Renal cortex interstitium (tissue), 11 donors: ENCODE data around the gene DHX35. TPM values are rescaled to one million over a fixed set of nuclear protein-coding genes. Genes with fewer than 3 reads are reported as not detected.
A peak's percentile ranks its signal among the peaks of the same experiment; 100 is the strongest.
"Not testable (repeated sequence)": the region's sequence is repeated elsewhere in the genome, so short reads cannot be mapped to it uniquely, and the experiment has no call there.

Source experiments
- DNase-seq, 11 donors: peaks; one replicate each; pipeline ENCODE4 v3.0.0-alpha.2; 2013; ENCODE audit warnings: low read depth in 9 of 11, low spot score in 4 of 11; ENCODE audit errors: extremely low read depth in 1 of 11
- polyA plus RNA-seq, 3 donors: library from polyadenylated mRNA; unstranded; fragments of 120-200 nt; gene quantifications; one replicate each; pipeline ENCODE4 v1.2.1, GENCODE V29; 2013; ENCODE audit not compliant: insufficient read length in 3 of 3

The DHX35 gene
- polyA plus RNA-seq, 3 donors = 15.8 to 17.2 (median 16.9) TPM

DNA sequence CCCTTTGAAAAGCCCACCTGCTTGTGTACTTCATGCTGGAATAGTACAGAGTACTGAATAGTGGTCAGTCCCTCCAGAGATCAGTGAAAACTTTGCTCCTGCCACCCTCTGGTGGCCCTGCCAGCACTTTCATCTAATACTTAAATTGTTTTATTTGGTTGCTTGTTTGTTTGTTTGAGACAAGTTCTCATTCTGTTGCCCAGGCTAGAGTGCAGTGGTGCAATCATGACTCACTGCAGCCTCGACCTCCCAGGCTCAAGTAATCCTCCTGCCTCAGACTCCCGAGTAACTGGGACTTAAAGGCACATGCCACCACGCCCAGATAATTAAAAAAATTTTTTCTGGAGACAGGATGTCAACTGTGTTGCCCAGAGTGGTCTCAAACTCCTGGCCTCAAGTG lies 26.9 kb upstream of the DHX35 start:
- no peak for DNase-seq

DNA sequence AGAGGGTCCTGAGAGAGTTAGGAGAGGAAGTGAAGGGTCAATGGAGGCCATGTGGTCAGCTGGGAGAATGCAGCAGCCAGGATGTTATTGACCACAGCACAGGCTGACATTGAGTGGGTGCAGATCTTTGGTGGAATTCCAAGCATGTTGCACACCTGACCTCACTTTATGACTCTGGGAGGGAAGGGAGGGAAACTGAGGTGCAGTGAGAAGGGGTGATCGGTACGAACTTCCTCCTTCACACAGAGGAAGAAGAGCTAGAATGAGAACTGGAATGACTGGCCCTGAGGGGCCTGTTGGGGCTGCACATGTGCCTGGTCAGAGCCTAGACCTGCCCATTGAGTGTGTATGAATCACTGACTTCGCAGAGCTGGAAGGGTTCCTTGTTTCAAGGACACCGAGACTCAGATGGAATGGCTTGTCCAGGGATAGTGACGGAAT lies 26.2 kb upstream of the DHX35 start:
- no peak for DNase-seq

DNA sequence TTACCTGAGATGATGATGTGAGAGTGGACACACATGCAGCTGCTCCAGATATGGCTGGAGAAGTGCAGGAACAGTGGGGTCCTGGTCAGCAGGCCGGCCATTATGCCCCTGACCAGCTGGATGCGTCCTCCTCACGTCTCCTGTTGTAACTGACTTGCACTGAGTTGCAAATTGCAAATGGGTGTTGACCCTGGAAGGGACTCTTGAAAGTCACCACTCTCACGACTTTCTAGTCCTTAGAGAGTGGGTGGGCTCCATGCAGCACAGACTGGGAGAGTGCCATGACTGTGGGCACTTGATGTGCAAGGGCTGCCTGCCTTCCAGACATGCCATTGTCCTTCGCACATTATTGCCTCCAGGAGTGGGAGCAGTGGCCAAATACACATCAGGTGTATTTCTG lies 25.1 kb upstream of the DHX35 start:
- no peak for DNase-seq

DNA sequence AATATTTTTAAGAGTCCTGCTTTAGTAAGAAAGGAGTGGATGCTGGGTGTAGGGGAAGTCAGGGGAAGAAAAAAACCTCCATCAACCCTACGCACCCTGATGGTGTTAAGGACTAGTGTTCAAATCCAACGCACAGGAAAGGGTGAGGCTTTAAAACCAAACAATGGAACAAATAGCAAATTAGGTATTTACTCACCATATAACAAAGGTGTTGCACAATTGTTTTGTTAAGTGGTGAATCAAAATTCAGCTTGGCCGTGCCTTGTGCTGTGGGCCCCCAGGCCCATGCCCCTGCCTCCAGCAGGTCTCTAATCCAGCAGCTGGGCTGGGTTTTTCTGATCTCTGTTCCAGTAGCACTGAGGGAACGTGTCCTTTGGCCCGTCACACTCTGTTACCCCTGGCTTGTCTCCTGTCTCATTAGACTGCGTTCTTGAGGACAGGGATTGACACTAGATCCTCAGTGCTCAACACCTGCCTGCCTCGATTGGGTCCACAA lies 24.1 kb upstream of the DHX35 start:
- DNase-seq = no peak

DNA sequence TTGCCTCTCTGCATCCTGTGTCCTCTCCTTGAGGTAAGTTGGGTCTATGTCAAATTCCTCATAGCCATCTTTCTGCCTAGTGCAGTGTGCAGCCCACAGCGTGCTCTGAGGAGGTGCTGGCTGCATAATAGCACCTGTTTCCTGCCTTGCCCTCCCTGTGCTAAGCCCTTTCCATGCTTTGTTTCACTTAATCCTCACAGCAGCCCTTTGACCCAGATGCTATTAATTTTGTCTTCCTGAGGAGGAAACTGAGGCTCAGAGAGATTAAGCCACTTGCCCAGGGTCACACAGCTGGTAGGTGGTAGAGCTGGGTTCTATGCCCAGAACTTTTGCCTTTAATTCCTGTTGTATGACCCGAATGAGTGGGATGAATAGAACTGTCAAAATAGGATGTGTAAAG lies 22.5 kb upstream of the DHX35 start:
- DNase-seq = no peak

DNA sequence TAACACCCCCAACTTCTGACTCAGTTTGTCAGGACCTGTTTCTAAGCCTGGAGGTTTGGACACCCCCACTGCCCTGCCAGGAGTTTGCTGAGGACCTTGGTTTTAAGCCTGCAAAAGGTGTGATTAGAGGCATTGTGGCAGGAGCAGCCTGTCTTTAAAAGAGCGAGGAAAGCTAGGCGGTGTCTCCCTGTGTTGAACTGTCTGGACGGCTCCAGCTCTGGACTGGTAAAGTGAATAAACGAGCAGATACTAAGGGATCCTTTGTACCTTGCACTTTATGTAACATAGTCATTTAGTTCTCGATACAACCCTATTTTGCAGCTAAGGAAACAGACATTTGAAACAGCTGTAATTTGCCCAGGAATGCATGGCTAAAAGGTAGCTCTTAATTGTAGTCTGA lies 21.5 kb upstream of the DHX35 start:
- no peak for DNase-seq

DNA sequence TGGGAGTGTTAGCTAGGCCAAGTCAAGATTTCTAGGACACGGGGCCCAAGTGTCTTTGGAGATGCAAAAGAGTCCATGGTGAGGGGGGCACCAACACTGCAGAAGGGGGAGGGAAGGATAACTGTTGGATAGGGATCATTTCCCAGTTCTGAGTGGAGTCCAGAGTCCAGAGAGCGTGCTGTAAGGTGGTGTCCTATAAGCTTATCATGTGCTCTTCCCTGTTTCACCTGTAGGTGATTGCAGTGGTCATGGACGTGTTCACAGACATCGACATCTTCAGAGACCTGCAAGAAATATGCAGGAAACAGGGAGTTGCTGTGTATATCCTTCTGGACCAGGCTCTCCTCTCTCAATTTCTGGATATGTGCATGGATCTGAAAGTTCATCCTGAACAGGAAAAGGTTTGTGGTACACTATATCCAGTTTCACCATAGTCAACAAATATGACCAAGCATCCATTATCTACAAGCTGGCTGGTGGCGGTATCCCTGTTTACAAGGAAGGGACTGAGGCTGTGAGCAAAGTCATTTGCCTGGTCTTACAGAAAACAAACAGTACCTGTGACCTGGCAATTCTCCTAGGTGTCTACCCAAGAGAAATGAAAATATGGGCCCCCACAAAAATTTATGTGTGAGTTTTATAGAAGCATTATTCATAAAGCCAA lies 20.3 kb upstream of the DHX35 start:
- DNase-seq = no peak

DNA sequence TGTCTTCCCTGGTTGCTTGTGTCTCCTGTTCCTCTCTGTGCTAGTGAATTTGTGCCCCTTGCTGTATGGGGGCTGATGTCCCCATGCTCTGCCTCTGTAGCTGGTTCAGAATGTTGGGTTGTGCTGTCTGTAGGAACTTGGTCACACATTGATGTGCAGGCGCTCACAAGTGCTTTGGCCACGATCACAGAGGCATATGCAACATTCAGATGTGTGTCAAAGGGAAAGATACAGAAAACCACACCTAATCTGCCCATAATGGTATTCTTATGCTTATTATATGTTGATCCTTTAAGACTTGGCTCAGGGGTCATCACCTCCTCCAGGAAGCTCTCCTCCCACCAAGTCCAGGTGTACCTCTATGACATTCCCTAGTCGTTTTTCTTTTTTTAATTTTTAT lies 17.1 kb upstream of the DHX35 start:
- no peak for DNase-seq

DNA sequence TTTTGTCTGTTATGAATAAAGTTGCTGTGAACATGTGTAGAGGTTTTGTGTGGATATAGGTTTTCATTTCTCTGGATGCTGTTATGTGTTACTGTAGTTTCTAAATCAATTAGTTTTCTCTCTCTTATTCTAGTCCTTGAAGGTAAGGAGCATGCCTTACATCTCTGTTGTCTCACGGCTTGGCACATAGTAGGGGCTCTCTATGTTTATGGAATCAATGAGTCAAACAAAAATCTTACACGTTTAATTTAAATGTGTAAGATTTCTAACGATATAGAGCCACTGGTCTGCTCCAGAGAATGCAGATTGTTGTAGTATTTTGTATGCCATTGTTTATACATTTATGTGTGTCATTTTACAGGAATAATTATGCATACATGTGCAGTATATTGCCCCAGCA lies 15.3 kb upstream of the DHX35 start:
- no peak for DNase-seq

DNA sequence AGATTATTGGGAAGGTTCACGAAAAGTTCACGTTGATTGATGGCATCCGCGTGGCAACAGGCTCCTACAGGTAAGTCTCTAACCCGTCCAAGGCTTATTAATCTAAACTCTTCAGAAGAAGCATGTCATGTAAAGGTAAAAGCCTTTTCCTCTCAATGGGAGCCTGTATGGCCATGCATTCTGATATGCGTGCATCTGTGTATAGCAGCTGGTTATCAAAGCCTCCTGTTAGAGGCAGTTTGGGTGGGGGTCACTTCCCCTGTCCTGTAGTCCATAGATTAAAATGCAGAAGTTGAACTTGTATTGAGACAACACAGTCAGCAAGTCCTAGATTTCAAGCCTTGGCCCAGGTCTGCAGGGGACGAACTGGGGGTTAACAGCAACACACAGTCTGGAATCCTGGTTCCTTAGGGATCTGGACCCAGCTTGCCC lies 14.2 kb upstream of the DHX35 start:
- no peak for DNase-seq

DNA sequence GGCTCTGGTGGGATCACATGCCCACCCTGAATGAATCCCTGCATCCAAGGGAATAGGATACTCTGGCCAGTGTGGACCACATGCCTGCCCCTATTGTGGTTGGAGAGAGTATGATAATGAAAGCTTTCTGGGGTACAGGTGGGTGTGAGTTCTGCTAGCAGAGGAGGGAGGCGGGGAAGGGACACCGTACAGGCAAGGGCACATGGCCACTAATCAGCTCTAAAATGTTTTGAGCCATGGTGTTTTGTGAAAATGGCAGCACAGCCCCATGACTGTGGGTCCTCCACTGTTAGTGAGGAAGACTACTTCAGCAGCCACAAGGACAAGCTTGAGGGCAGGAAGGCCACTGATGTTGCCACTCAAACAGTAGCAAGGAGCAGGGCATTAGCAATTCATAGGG lies 11.9 kb upstream of the DHX35 start:
- no peak for DNase-seq

DNA sequence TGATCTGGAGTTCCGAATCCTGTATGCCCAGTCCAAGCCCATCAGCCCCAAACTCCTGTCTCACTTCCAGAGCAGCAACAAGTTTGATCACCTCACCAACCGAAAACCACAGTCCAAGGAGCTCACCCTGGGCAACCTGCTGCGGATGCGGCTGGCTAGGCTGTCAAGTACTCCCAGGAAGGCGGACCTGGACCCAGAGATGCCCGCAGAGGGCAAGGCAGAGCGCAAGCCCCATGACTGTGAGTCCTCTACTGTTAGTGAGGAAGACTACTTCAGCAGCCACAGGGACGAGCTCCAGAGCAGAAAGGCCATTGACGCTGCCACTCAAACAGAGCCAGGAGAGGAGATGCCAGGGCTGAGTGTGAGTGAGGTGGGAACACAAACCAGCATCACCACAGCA lies 10.5 kb upstream of the DHX35 start:
- DNase-seq = no peak

DNA sequence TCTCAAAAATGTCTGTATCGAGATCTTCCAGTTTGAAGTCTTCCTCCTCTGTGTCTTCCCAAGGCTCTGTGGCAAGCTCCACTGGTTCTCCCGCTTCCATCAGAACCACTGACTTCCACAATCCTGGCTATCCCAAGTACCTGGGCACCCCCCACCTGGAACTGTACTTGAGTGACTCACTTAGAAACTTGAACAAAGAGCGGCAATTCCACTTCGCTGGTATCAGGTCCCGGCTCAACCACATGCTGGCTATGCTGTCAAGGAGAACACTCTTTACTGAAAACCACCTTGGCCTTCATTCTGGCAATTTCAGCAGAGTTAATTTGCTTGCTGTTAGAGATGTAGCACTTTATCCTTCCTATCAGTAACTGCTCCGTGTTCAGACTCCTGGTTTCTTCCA lies 10.0 kb upstream of the DHX35 start:
- DNase-seq = no peak

DNA sequence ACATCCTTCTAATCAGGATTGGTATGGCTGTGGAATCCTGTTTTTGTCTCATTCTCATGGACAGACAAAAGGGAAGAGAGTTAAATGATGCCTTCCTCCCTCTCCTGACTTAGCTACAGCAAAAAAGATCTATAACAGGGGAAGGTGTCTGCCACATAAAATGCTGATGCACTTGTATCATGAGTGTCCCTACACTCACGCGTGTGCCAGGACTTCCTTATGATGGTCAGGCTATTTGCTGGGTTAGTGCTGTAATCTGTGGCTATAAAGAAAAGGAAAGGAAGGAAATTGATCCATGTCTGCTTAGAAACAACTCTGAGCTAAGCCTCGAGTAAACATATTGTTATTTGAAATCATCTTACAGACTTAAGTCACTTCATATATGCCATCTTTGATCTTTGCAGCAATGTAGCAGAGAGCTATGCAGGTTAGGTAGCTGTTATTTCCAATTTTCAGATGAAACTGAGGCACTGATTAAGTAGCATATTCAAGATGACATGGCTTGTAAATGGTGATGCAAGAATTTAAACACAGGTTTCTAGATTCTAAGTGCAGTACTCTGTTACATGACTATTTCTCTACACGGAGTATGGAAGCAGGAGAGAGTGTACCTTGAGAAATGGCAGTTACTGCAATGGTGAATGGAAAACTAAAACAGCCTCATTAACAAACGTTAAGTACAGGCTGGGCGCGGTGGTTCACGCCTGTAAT lies 8.4 kb upstream of the DHX35 start:
- DNase-seq = no peak

DNA sequence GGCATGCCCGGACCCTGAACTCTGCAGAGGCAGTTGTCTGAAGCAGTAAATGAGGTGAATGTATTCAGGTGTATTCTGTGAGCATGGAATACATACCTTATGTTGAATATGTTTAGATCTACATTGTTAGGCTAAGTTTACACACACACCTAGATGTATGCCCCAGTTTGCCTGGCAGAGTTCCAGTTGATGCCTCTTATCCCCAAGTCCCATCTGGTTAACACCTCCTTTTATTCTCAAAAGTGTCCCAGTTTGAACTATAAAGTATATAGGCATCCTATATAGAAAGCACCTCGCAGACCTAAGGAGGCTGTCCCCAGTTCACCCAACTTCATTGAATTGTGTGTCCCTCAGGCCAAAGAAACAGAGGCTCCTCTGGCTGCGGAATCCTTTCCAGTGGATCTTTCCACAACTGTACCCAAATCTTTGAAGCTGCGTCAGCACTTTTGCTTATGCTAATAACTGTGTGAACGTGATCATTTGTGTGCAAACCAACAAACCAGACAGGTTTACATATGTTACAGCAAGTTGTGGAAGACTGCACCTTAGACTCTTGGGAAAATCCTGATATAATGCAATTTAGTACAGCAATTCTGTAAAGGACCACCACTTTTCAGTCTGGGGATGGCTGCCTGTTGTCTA lies 4.8 kb upstream of the DHX35 start:
- DNase-seq = no peak

DNA sequence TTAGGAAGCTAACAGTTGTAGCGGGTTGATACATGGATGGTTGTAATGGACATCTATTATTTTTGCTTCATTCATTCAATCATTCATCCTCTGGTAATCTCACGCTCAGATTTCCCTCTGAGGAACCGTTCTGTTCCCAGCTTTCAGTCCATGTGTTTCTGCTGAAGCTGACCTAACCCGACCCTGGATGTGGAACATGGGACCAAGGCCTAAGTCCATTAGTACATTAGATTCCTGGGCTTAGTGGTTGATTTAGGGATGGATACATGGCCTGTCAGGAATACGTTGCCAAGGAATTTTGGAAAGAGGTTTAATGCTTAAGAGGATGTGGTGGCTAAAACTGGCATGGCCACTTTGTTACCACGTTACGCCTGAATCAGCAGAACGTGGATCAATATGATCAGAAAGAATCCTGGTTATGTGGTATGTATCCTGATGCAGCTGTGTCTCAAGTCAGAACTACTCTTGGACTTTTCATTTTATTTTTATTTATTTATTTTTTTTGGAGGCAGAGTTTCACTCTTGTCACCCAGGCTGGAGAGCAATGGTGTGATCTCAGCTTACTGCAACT lies 4.1 kb upstream of the DHX35 start:
- DNase-seq = no peak

DNA sequence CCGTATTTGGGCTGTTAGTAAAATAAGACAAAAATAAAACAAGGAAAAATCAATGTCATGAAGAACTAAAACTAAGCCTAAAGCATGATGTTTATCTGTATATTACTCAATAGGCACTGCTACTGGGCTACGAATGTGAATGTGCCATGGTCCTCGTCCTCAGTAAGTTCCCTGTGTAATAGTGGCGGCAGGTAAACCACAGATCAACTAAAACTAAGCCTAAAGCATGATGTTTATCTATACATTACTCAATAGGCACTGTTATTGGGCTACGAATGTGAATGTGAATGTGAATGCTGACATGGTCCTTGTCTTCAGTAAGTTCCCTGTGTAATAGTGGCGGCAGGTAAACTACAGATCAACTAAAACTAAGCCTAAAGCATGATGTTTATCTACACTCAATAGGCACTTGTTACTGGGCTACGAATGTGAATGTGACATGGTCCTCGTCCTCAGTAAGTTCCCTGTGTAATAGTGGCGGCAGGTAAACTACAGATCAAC lies 1.9 kb upstream of the DHX35 start:
- not testable (repeated sequence) for DNase-seq

DNA sequence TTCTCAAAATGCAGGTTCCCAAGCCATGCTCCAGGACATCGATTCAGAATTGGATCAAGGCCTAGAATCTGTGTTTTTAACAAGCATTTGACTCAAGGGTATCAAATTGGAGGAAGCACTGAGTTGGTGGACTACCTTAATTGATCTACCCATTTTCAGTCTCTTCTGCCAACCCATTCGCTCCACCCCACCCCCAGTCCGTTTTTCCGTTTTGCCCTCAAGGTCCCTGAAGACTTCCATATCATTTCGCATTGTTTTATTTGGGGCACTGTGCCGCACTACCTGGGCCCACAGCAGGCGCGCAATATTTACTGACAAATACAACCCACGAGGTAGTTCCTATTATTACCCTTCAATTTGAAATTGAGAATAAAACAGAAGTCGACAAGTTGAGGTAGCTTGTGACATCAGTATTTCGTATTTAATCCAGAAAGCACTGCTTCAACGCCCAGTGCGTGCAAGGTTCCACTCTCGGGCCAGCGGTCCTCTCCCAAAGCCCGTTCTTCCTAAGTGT lies 557 bp upstream of the DHX35 start:
- peak in 3 of 11 donors; percentile 2 to 19 (median 15) for DNase-seq

DNA sequence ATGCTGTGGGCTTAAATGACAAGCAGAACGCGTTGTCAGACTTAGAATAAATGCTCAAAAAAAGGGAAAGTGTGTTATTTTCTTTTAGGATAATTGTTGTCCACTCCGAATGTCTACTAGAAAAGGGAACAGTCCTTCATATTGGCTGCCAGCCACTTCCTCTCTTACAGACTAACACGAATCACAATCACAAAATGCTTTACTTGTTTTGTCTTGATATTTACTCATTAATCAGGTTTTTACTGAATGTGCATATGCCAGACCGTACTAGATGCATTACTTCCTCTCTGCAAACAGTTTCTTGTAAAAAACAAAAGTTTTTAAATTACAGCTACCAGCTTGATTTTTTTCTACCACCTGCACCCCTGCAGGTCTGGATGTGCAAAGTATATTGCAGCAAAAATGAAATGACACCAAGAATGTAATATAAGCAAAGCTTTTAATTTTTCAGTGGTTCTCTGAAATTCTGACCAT lies 821 bp downstream of the DHX35 start:
- DNase-seq = no peak
